Gastrocnemius medialis (tissue), 4 donors: ENCODE data around the gene EIF4E2.

ENCODE experiments used
- CTCF ChIP-seq, 5 experiments: fragments of 450-650 bp in 3 of 5; fragments of 200-600 bp in 2 of 5; sonication (generic) in 2 of 5; IDR thresholded peaks in 4 of 5; conservative IDR thresholded peaks in 1 of 5; 1 replicate in 4 of 5; 2 replicates in 1 of 5; pipeline ENCODE4 v1.5.1; 2016 to 2019; ENCODE audit warnings: antibody characterized with exemption in 5 of 5, mild to moderate bottlenecking in 3 of 5, moderate library complexity in 3 of 5
- POLR2A ChIP-seq, 2 donors: fragments of 450-650 bp; IDR thresholded peaks; one replicate each; pipeline ENCODE4 v1.6.1; 2017; ENCODE audit warnings: antibody characterized with exemption in 2 of 2, mild to moderate bottlenecking in 2 of 2, moderate library complexity in 2 of 2

- no peak for TF ChIP-seq CTCF (IDR thresholded peaks at IDR 0.05 in 4 of 5, conservative IDR thresholded peaks at IDR 0.05 in 1 of 5)
- TF ChIP-seq POLR2A (IDR thresholded peaks at IDR 0.05): no peak
Measured at GRCh38 chr2:232503809-232504323, 46.6 kb upstream of the EIF4E2 start.
